NB4 (cell line): ENCODE measurements around the gene CSPG4.
"Not testable (repeated sequence)": the region's sequence is repeated elsewhere in the genome, so short reads cannot be mapped to it uniquely, and the experiment has no call there.

Experiments
- DNase-seq: peaks from one replicate; pipeline ENCODE4 v3.0.0; 2010; ENCODE audit warnings: low read depth
- H3K4me3 ChIP-seq: one replicate; pipeline ENCODE4 v1.5.1; 2011; ENCODE audit warnings: mild to moderate bottlenecking, low read depth, low read length, moderate library complexity
- CTCF ChIP-seq: IDR thresholded peaks from one replicate; pipeline ENCODE4 v1.5.1; 2012; ENCODE audit warnings: low read depth, low read length
- MAX ChIP-seq: IDR thresholded peaks from 2 replicates; pipeline ENCODE4 v1.6.1; 2011; ENCODE audit warnings: low read depth, low read length
- MYC ChIP-seq: IDR thresholded peaks from 2 replicates; pipeline ENCODE4 v1.6.1; 2011; ENCODE audit warnings: low read depth, low read length
- POLR2A ChIP-seq: IDR thresholded peaks from 2 replicates; pipeline ENCODE4 v1.6.1; 2011; ENCODE audit warnings: mild to moderate bottlenecking; ENCODE audit not compliant: insufficient read length; ENCODE audit errors: extremely low read depth

Gene CSPG4

GRCh38 chr15:75759416-75760130 is 46.9 kb upstream of the CSPG4 start:
- TF ChIP-seq MAX (no peak), CTCF (no peak)
- peak overlapping the region; percentile 74 for H3K4me3 ChIP-seq
- DNase-seq: no peak

DNA sequence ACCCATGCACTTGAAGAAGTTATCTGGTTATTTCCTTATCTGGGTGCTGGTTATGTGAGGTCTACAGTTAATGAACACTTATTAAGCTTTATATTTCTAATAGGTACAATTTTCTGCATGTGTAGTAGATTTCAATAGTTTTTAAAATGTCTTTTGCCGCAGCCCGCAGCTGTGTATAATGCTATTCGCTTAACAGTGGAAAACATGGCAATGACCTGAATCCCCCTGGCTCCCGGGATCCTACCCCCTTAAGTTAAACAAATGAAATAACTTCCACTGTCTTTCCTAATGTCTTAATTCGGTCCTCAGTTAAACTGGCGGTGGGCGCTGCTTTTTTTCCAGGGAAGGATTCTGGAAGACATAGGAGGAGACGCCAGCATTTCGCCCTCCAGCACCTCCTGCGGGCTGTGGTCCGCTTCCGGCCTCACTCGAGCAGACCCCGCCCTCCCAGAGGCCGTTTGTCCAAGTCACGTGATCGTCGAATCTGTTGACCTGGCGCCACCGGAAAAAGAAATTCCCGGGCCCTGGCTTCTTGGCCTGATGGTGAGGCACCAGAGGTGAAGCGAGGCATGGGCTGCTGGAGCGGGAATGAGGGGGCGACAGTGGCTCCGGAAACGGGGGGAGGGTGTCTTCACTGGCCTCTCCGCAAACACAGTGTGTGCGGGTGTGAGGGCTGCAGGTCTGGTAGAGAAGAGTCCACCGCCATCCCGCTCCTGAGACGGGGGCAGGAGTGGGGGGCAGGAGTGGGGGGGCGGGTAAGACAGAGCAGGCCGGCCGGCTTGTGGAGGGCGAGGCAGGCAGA is 45.6 kb upstream of the CSPG4 start:
- TF ChIP-seq MAX (peak; percentile 79), CTCF (peak; percentile 38), MYC (no peak; the same call in 1 of the 2 replicates), POLR2A (peak; percentile 78)
- peak; percentile 89 for DNase-seq

DNA sequence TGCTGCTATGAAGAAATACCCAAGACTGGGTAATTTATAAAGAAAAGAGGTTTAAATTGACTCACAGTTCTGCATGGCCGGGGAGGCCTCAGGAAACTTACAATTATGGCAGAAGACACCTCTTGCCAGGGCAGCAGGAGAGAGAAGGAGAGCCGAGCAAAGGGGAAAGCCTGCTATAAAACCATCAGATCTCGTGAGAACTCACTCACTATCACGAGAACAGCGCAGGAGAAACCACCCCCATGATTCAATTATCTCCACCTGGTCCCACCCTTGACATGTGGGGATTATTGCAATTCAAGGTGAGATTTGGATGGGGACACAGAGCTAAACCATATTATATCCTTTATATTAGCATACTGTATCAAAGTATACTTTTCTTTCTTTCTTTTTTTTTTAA is 42.2 kb upstream of the CSPG4 start:
- not testable (repeated sequence) for H3K4me3 ChIP-seq, DNase-seq

More for the DNA sequence above, 45.6 kb upstream of the CSPG4 start:
- H3K4me3 ChIP-seq: peak overlapping the region; percentile 74

DNA sequence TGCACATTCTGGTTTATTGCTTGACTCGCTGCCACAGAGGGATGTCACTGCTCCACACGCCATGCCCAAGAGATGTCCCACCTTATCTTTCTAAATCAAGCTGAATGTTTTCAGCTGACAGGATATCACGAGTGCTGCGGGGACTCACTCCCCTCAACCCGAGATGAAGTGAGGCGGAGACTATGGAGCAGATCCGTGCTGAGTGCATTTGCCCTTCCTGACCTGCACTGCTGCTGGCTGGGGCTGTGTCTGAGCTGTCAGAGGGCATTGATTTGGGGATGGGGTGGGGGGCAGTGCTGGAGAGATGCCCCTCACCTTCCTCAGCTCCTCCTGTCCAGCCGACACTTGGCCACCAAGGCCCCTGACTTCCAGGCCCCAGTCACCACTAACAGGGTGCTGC is 40.5 kb upstream of the CSPG4 start:
- DNase-seq: no peak
- TF ChIP-seq MYC (no peak), MAX (no peak), CTCF (no peak), POLR2A (no peak)
- H3K4me3 ChIP-seq: no peak overlapping the region

DNA sequence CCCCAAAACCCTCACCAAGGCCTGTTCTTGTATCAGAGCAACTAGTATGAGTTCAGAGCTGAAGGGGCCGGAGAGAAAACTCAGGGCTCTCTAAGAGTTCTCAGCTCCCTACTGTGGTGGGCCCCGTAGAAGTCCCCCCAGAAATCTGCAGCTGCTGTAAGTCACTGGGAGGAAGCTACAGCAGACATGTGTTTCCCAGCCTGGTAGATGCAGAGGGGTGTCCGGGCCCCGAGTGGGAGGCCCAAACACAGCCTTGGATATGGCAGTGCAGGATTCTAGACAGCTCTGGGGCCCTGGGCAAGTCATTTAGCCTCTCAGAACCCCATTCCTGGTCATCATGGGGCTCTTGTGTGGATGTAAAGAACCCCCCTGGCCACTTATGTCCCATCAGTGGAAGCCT is 39.2 kb upstream of the CSPG4 start:
- no peak overlapping the region for H3K4me3 ChIP-seq
- TF ChIP-seq MYC (no peak), MAX (no peak), POLR2A (no peak), CTCF (no peak)

DNA sequence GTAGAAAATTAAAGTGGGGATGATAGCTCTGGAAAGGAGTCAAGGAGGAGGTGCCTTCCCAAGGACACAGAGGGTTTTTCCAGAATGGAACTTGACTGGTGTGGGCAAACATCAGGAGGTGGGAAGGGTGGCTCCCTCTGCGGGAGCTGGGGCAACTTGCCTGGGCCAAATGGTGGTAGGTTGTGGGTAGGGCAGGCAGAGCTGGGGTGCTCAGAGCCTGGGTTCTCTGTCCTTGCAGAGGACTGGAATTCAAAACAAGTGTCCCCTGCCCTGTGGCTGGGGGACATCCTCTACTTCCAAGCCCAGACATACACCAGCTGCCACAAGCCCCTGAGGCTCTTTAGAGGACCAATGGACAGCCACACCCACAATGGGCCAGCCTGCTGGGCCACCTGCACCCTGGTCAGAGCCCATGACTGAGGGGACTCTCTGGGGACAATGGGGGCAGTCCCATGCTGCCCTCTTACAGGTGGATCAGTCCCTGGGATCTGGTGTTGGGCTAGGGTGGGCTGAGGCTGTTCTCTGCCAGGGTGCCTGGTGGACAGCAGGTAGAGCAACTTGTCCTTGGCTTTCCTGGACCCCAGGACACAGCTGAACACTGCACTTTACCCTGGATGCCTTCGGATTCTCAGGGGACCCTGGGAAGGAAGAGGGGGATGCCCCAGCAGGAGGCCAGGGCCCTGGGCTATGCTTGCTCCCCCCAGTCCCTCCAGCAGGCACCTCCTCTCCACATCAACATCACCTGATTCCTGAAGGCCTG is 38.6 kb upstream of the CSPG4 start:
- TF ChIP-seq MAX (no peak), MYC (no peak), POLR2A (no peak), CTCF (no peak)
- no peak for DNase-seq
- H3K4me3 ChIP-seq: no peak overlapping the region

More for the DNA sequence above, 39.2 kb upstream of the CSPG4 start:
- DNase-seq: no peak
